NB4 (cell line): Measurements from ENCODE around the gene MDGA2.

Experiments used
- CTCF ChIP-seq: IDR thresholded peaks from one replicate; pipeline ENCODE4 v1.5.1; 2012; ENCODE audit warnings: low read depth, low read length
- POLR2A ChIP-seq: IDR thresholded peaks from 2 replicates; pipeline ENCODE4 v1.6.1; 2011; ENCODE audit warnings: mild to moderate bottlenecking; ENCODE audit not compliant: insufficient read length; ENCODE audit errors: extremely low read depth

GRCh38 chr14:46964378-46964777 lies 711.0 kb downstream of the MDGA2 start:
- TF ChIP-seq CTCF (no peak), POLR2A (no peak)
